HG03196 (cell line): Measurements from ENCODE around the gene RASAL1.

ENCODE experiments used
- ATAC-seq: cut with Tn5 transposase; IDR thresholded peaks from one replicate; pipeline ENCODE4 v1.9.1; 2021; ENCODE audit not compliant: unreplicated experiment

RASAL1 gene

GRCh38 chr12:113162102-113163029 lies 26.8 kb upstream of the RASAL1 start:
- ATAC-seq = no peak

GRCh38 chr12:113161415-113162016 lies 26.0 kb upstream of the RASAL1 start:
- no peak for ATAC-seq

GRCh38 chr12:113159937-113160336 lies 24.4 kb upstream of the RASAL1 start:
- ATAC-seq = no peak

GRCh38 chr12:113158439-113159203 lies 23.1 kb upstream of the RASAL1 start:
- no peak for ATAC-seq

- ATAC-seq = no peak
Measured at GRCh38 chr12:113157218-113157859, 21.8 kb upstream of the RASAL1 start.

- ATAC-seq = no peak
Measured at GRCh38 chr12:113155646-113156045, 20.1 kb upstream of the RASAL1 start.

- ATAC-seq = no peak
Measured at GRCh38 chr12:113155060-113155459, 19.5 kb upstream of the RASAL1 start.

GRCh38 chr12:113154351-113154973 lies 18.9 kb upstream of the RASAL1 start:
- no peak for ATAC-seq

GRCh38 chr12:113152835-113153814 lies 17.6 kb upstream of the RASAL1 start:
- no peak for ATAC-seq

- ATAC-seq = no peak
Measured at GRCh38 chr12:113152196-113152834, 16.8 kb upstream of the RASAL1 start.

GRCh38 chr12:113151655-113152054 lies 16.1 kb upstream of the RASAL1 start:
- no peak for ATAC-seq

GRCh38 chr12:113149361-113150150 lies 14.0 kb upstream of the RASAL1 start, which contains the start of gene CFAP73:
Gene CFAP73, plus strand, starts transcription at chr12:113149724. Its CDS starts 134 bp downstream, at chr12:113149858.
- ATAC-seq = no peak

- ATAC-seq = no peak
Measured at GRCh38 chr12:113146999-113147398, 11.4 kb upstream of the RASAL1 start.

- ATAC-seq = no peak
Measured at GRCh38 chr12:113145720-113146551, 10.4 kb upstream of the RASAL1 start.

- no peak for ATAC-seq
Measured at GRCh38 chr12:113144806-113145205, 9.2 kb upstream of the RASAL1 start.

- ATAC-seq = no peak
Measured at GRCh38 chr12:113143959-113144358, 8.4 kb upstream of the RASAL1 start.

GRCh38 chr12:113142886-113143332 lies 7.3 kb upstream of the RASAL1 start:
- no peak for ATAC-seq
